Karpas-422 (cell line): Measurements from ENCODE around the gene XPR1. TPM values are rescaled to one million over a fixed set of nuclear protein-coding genes. Genes with fewer than 3 reads are reported as not detected.
A peak's percentile ranks its signal among the peaks of the same experiment; 100 is the strongest.

Source experiments
- DNase-seq: peaks from one replicate; pipeline ENCODE4 v3.0.0-alpha.2; 2015
- H2AFZ ChIP-seq: fragments of 200-600 bp; sonication (generic); 2 replicates; pipeline ENCODE4 v1.6.1; 2014; ENCODE audit warnings: antibody characterized with exemption, low read length, mixed read lengths
- H3K27ac ChIP-seq: fragments of 200-600 bp; sonication (generic); 2 replicates; pipeline ENCODE4 v1.5.1; 2014; ENCODE audit warnings: mild to moderate bottlenecking, low read length, moderate library complexity
- H3K27me3 ChIP-seq: fragments of 200-600 bp; sonication (generic); 2 replicates; pipeline ENCODE4 v1.6.1; 2014; ENCODE audit warnings: low read length, mixed read lengths
- H3K36me3 ChIP-seq: fragments of 200-600 bp; sonication (generic); 2 replicates; pipeline ENCODE4 v1.6.1; 2014; ENCODE audit warnings: low read length, mixed read lengths; ENCODE audit not compliant: insufficient read depth
- H3K4me1 ChIP-seq: fragments of 200-600 bp; sonication (generic); 2 replicates; pipeline ENCODE4 v1.6.1; 2014; ENCODE audit warnings: mild to moderate bottlenecking, low read length, mixed read lengths
- H3K4me2 ChIP-seq: fragments of 200-600 bp; sonication (generic); 2 replicates; pipeline ENCODE4 v1.6.1; 2014; ENCODE audit warnings: low read length, low read depth, mild to moderate bottlenecking; ENCODE audit not compliant: poor library complexity, severe bottlenecking
- H3K4me3 ChIP-seq: fragments of 200-600 bp; sonication (generic); 2 replicates; pipeline ENCODE4 v1.5.1; 2014; ENCODE audit warnings: mild to moderate bottlenecking, antibody characterized with exemption, low read length, mixed read lengths
- H3K79me2 ChIP-seq: fragments of 200-600 bp; sonication (generic); 2 replicates; pipeline ENCODE4 v1.6.1; 2014; ENCODE audit warnings: mild to moderate bottlenecking, low read length, mixed read lengths
- H3K9ac ChIP-seq: fragments of 200-600 bp; sonication (generic); 2 replicates; pipeline ENCODE4 v1.6.0; 2014; ENCODE audit warnings: low read length
- H3K9me2 ChIP-seq: fragments of 200-600 bp; sonication (generic), shearing (Covaris generic); replicated peaks from 2 replicates; pipeline ENCODE4 v1.6.0; 2014; ENCODE audit warnings: mild to moderate bottlenecking, low read length, moderate library complexity; ENCODE audit not compliant: insufficient read depth
- H3K9me3 ChIP-seq: fragments of 300-700, 200-600 bp; sonication (generic); 2 replicates; pipeline ENCODE4 v1.6.1; 2014; ENCODE audit warnings: low read length, mixed read lengths
- H4K20me1 ChIP-seq: fragments of 200-600 bp; sonication (generic); 2 replicates; pipeline ENCODE4 v1.6.1; 2014; ENCODE audit warnings: mild to moderate bottlenecking, antibody characterized with exemption, low read length, low read depth; ENCODE audit not compliant: insufficient read depth
- total RNA-seq: library from RNA; depleted of rRNA; stranded (reverse); fragments of >200 nt; shearing (Covaris generic); gene quantifications from 2 replicates; pipeline ENCODE4 v1.2.3, GENCODE V29; 2014; ENCODE audit warnings: low replicate concordance

XPR1 gene
- total RNA-seq, 1 experiment from 2014 or later = 38.3 TPM

DNA sequence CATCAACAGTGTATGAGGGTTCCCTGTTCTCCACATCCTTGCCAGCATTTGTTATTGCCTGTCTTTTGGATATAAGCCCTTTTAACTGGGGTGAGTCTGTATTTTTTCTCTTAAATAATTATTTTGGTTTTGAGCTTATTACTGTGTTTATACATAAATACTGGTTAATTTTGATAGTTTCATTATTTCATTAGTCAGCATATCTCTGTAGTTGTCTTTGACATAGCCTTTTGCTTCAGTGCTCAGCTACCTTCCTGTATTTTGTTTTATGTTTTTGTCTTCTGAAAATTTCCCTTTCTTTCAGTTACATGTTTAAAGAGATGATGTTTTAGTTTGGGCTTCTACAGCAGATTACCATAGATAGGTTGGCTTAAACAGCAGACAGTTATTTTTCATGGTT is 138.1 kb downstream of the XPR1 start:
- peaks cover 18% of the 10 kb centered on the region; the same call in 1 of the 2 replicates for H3K79me2 ChIP-seq
- no peaks in the 10 kb centered on the region for H3K36me3 ChIP-seq
- 0 out of 2 replicates have a peak, but pooled peaks cover 4% of the 10 kb centered on the region for H3K4me1 ChIP-seq
- no peaks in the 10 kb centered on the region for H4K20me1 ChIP-seq
- no peaks in the 10 kb centered on the region for H3K27me3 ChIP-seq
- no peak overlapping the region for H3K27ac ChIP-seq
- H3K9me2 ChIP-seq = no peaks in the 10 kb centered on the region
- no peak overlapping the region for H3K9ac ChIP-seq
- no peak overlapping the region for H3K4me2 ChIP-seq
- DNase-seq = no peak
- no peaks in the 10 kb centered on the region for H3K9me3 ChIP-seq
- no peak overlapping the region for H2AFZ ChIP-seq
- no peak overlapping the region for H3K4me3 ChIP-seq

DNA sequence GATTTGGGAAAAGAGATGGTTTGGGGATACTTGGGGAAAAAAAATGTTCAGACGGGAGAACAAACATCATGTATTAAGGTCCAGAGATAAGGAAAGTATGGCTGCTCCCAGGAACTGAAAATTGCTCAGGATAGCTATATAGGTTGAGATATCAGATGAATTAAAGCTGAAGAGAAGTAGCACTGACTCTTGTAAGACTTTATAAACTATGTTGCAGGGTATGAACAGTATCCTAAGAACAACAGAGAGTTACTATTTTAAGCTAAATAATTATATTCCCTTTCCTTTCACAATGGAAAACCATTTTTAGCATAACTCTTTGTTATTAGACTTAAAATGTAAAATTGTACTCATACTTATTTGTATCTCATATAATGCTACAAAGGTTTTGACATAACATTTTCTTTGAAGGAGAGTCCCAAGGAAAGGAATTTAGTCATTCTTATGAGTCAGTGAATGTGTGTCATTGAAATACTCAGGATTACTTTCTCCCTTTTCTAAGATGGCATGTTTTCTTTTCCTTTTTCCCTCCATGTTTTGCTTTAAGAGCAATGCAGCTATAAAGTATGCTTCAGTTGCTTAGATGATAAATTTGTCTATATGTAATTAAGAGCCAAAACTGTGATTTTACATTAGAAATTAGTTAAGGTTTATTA is 141.5 kb downstream of the XPR1 start:
- DNase-seq = no peak
- Histone ChIP-seq H3K4me1 (peaks cover 12% of the 10 kb centered on the region), H3K9ac (no peak overlapping the region), H4K20me1 (peaks cover 5% of the 10 kb centered on the region; the same call in 1 of the 2 replicates), H3K27ac (no peak overlapping the region), H3K79me2 (peaks cover 30% of the 10 kb centered on the region), H3K9me3 (no peaks in the 10 kb centered on the region), H3K27me3 (no peaks in the 10 kb centered on the region), H3K9me2 (no peaks in the 10 kb centered on the region), H3K4me3 (no peak overlapping the region), H3K4me2 (no peak overlapping the region), H2AFZ (no peak overlapping the region), H3K36me3 (no peaks in the 10 kb centered on the region)

- H3K4me2 ChIP-seq = no peak overlapping the region
- peaks cover 33% of the 10 kb centered on the region for H3K79me2 ChIP-seq
- H4K20me1 ChIP-seq = peaks cover 5% of the 10 kb centered on the region; the same call in 1 of the 2 replicates
- H3K9me3 ChIP-seq = no peaks in the 10 kb centered on the region
- H3K4me3 ChIP-seq = no peak overlapping the region
- H3K27me3 ChIP-seq = no peaks in the 10 kb centered on the region
- peaks cover 13% of the 10 kb centered on the region for H3K4me1 ChIP-seq
- no peak for DNase-seq
- no peak overlapping the region for H3K9ac ChIP-seq
- H3K9me2 ChIP-seq = no peaks in the 10 kb centered on the region
- H3K36me3 ChIP-seq = no peaks in the 10 kb centered on the region
- no peak overlapping the region for H3K27ac ChIP-seq
- H2AFZ ChIP-seq = no peak overlapping the region
Measured at GRCh38 chr1:180775801-180776200, 144.0 kb downstream of the XPR1 start.

GRCh38 chr1:180777072-180777689 is 145.4 kb downstream of the XPR1 start:
- H3K4me2 ChIP-seq = no peak overlapping the region
- H3K36me3 ChIP-seq = no peaks in the 10 kb centered on the region
- no peaks in the 10 kb centered on the region for H3K9me2 ChIP-seq
- H3K4me3 ChIP-seq = no peak overlapping the region
- H3K4me1 ChIP-seq = peaks cover 13% of the 10 kb centered on the region
- H4K20me1 ChIP-seq = peaks cover 5% of the 10 kb centered on the region; the same call in 1 of the 2 replicates
- H3K79me2 ChIP-seq = peaks cover 33% of the 10 kb centered on the region
- H2AFZ ChIP-seq = no peak overlapping the region
- DNase-seq = no peak
- no peaks in the 10 kb centered on the region for H3K9me3 ChIP-seq
- no peak overlapping the region for H3K27ac ChIP-seq
- H3K27me3 ChIP-seq = no peaks in the 10 kb centered on the region
- H3K9ac ChIP-seq = no peak overlapping the region

DNA sequence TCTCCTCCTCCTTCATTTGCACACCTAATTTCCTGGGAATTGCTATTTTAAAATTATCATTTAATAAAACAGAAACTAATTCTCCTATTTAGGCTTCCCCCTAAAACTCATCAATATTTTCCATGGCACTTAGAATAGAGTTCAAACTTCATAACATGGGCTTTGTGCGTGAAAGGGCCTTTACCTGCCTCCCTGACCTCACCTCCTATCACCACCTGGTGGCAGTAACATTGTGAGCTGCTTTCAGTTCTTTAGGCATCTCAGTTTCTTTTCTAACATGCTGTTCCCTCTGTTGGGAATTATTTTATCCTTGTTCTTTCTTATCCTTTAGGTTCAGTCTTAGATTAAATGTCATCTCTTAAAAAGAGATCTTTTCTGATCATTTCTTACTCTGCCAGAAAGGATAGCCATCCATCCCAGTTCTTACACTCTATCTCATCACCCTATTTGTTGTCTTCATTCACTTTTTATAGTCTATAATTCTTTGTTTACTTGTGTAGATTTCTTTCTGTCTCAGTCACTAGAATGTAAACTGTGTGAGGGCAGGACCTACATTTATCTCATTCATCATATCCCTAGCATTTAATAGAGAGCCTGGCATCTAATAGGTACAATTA is 147.1 kb downstream of the XPR1 start:
- Histone ChIP-seq H3K9ac (no peak overlapping the region), H3K79me2 (peaks cover 48% of the 10 kb centered on the region), H3K4me3 (no peak overlapping the region), H3K36me3 (no peaks in the 10 kb centered on the region), H3K9me2 (no peaks in the 10 kb centered on the region), H3K4me2 (no peak overlapping the region), H4K20me1 (peaks cover 5% of the 10 kb centered on the region; the same call in 1 of the 2 replicates), H3K9me3 (no peaks in the 10 kb centered on the region), H3K27ac (no peak overlapping the region), H2AFZ (no peak overlapping the region), H3K27me3 (no peaks in the 10 kb centered on the region), H3K4me1 (peaks cover 13% of the 10 kb centered on the region)
- DNase-seq = peak; percentile 65

GRCh38 chr1:180779584-180779983 is 147.8 kb downstream of the XPR1 start:
- H2AFZ ChIP-seq = no peak overlapping the region
- no peaks in the 10 kb centered on the region for H3K27me3 ChIP-seq
- H3K36me3 ChIP-seq = no peaks in the 10 kb centered on the region
- H3K9ac ChIP-seq = no peak overlapping the region
- peaks cover 5% of the 10 kb centered on the region; the same call in 1 of the 2 replicates for H4K20me1 ChIP-seq
- no peaks in the 10 kb centered on the region for H3K9me2 ChIP-seq
- no peak for DNase-seq
- no peaks in the 10 kb centered on the region for H3K9me3 ChIP-seq
- no peak overlapping the region for H3K4me2 ChIP-seq
- H3K27ac ChIP-seq = no peak overlapping the region
- peaks cover 13% of the 10 kb centered on the region for H3K4me1 ChIP-seq
- H3K4me3 ChIP-seq = no peak overlapping the region
- H3K79me2 ChIP-seq = peaks cover 52% of the 10 kb centered on the region

GRCh38 chr1:180781718-180782117 is 149.9 kb downstream of the XPR1 start:
- no peaks in the 10 kb centered on the region for H3K36me3 ChIP-seq
- peaks cover 5% of the 10 kb centered on the region; the same call in 1 of the 2 replicates for H4K20me1 ChIP-seq
- no peak overlapping the region for H3K27ac ChIP-seq
- H3K27me3 ChIP-seq = no peaks in the 10 kb centered on the region
- H3K4me1 ChIP-seq = peaks cover 10% of the 10 kb centered on the region
- H3K9me3 ChIP-seq = no peaks in the 10 kb centered on the region
- no peak overlapping the region for H3K4me3 ChIP-seq
- H2AFZ ChIP-seq = no peak overlapping the region
- no peak for DNase-seq
- H3K9me2 ChIP-seq = no peaks in the 10 kb centered on the region
- no peak overlapping the region for H3K4me2 ChIP-seq
- no peak overlapping the region for H3K9ac ChIP-seq
- H3K79me2 ChIP-seq = peaks cover 49% of the 10 kb centered on the region

GRCh38 chr1:180785291-180785690 is 153.5 kb downstream of the XPR1 start:
- Histone ChIP-seq H3K9ac (no peak overlapping the region), H3K36me3 (no peaks in the 10 kb centered on the region), H3K4me2 (no peak overlapping the region), H2AFZ (no peak overlapping the region), H3K27me3 (no peaks in the 10 kb centered on the region), H3K4me3 (no peak overlapping the region), H3K79me2 (peaks cover 35% of the 10 kb centered on the region), H3K27ac (no peak overlapping the region), H3K9me3 (no peaks in the 10 kb centered on the region), H4K20me1 (no peaks in the 10 kb centered on the region), H3K4me1 (no peaks in the 10 kb centered on the region), H3K9me2 (no peaks in the 10 kb centered on the region)
- no peak for DNase-seq
